H9 (cell line): Measurements from ENCODE around the gene WDR53. TPM values are rescaled to one million over a fixed set of nuclear protein-coding genes. Genes with fewer than 3 reads are reported as not detected.

Source experiments
- DNase-seq: peaks from one replicate; pipeline ENCODE4 v3.0.0-alpha.2; 2017
- H2AFZ ChIP-seq: one replicate; pipeline ENCODE4 v1.6.1; 2013; ENCODE audit warnings: mild to moderate bottlenecking, low read length, control low read depth, moderate library complexity
- H2AK5ac ChIP-seq: 2 replicates; pipeline ENCODE4 v1.6.1; 2013; ENCODE audit warnings: low read length, control low read depth, mixed read lengths; ENCODE audit not compliant: insufficient read length
- H2BK120ac ChIP-seq: one replicate; pipeline ENCODE4 v1.6.1; 2013; ENCODE audit warnings: low read depth, mild to moderate bottlenecking, low read length, control low read depth, inconsistent platforms; ENCODE audit not compliant: poor library complexity, severe bottlenecking
- H2BK12ac ChIP-seq: 2 replicates; pipeline ENCODE4 v1.6.1; 2013; ENCODE audit warnings: low read length, control low read depth, mixed read lengths, low read depth; ENCODE audit not compliant: insufficient read length
- H2BK15ac ChIP-seq: 2 replicates; pipeline ENCODE4 v1.6.1; 2013; ENCODE audit warnings: low read depth, low read length, control low read depth
- H2BK20ac ChIP-seq: one replicate; pipeline ENCODE4 v1.6.1; 2013; ENCODE audit warnings: low read depth, mild to moderate bottlenecking, low read length, control low read depth, inconsistent platforms; ENCODE audit not compliant: poor library complexity, severe bottlenecking
- H2BK5ac ChIP-seq: 2 replicates; pipeline ENCODE4 v1.6.1; 2013; ENCODE audit warnings: low read length, control low read depth, mixed read lengths; ENCODE audit not compliant: insufficient read length
- H3K14ac ChIP-seq: 2 replicates; pipeline ENCODE4 v1.6.1; 2013; ENCODE audit warnings: low read length, control low read depth; ENCODE audit not compliant: insufficient read depth
- H3K18ac ChIP-seq: 2 replicates; pipeline ENCODE4 v1.6.1; 2013; ENCODE audit warnings: low read depth, mild to moderate bottlenecking, mixed read lengths, low read length, control low read depth; ENCODE audit not compliant: insufficient read length
- H3K23ac ChIP-seq: 2 replicates; pipeline ENCODE4 v1.6.1; 2013; ENCODE audit warnings: low read length, control low read depth, mixed read lengths, low read depth; ENCODE audit not compliant: insufficient read length
- H3K23me2 ChIP-seq: 2 replicates; pipeline ENCODE4 v1.6.1; 2013; ENCODE audit warnings: low read depth, mild to moderate bottlenecking, mixed read lengths, low read length, control low read depth; ENCODE audit not compliant: insufficient read length, poor library complexity, severe bottlenecking
- H3K27ac ChIP-seq: 2 replicates; pipeline ENCODE4 v1.5.1; 2013; ENCODE audit warnings: low read length, control low read depth, mixed read lengths, low read depth; ENCODE audit not compliant: insufficient read length
- H3K27me3 ChIP-seq: 2 replicates; pipeline ENCODE4 v1.6.1; 2013; ENCODE audit warnings: low read length, control low read depth, inconsistent platforms; ENCODE audit not compliant: insufficient read depth
- H3K4ac ChIP-seq: 2 replicates; pipeline ENCODE4 v1.6.1; 2013; ENCODE audit warnings: low read depth, mild to moderate bottlenecking, control low read depth, inconsistent platforms, low read length, moderate library complexity
- H3K4me1 ChIP-seq: 2 replicates; pipeline ENCODE4 v1.6.1; 2013; ENCODE audit warnings: low read length, control low read depth, inconsistent platforms; ENCODE audit not compliant: insufficient read depth
- H3K4me2 ChIP-seq: 2 replicates; pipeline ENCODE4 v1.6.1; 2013; ENCODE audit warnings: low read length, control low read depth, mixed read lengths; ENCODE audit not compliant: insufficient read length, insufficient read depth
- H3K56ac ChIP-seq: 2 replicates; pipeline ENCODE4 v1.6.1; 2013; ENCODE audit warnings: low read depth, mild to moderate bottlenecking, mixed read lengths, low read length, control low read depth; ENCODE audit not compliant: insufficient read length
- H3K79me1 ChIP-seq: 2 replicates; pipeline ENCODE4 v1.6.1; 2013; ENCODE audit warnings: low read depth, mild to moderate bottlenecking, moderate library complexity, low read length, control low read depth, inconsistent platforms; ENCODE audit not compliant: insufficient read depth, poor library complexity, severe bottlenecking
- H3K79me2 ChIP-seq: 2 replicates; pipeline ENCODE4 v1.6.1; 2013; ENCODE audit warnings: low read length, control low read depth, inconsistent platforms; ENCODE audit not compliant: insufficient read depth
- H3K9ac ChIP-seq: 2 replicates; pipeline ENCODE4 v1.6.1; 2013; ENCODE audit warnings: low read length, control low read depth, mixed read lengths; ENCODE audit not compliant: insufficient read length; ENCODE audit errors: extremely low read depth
- H3K9me3 ChIP-seq: one replicate; pipeline ENCODE4 v1.6.1; 2013; ENCODE audit warnings: low read depth, low read length, inconsistent platforms; ENCODE audit not compliant: control insufficient read depth
- H3T11ph ChIP-seq: one replicate; pipeline ENCODE4 v1.6.1; 2013; ENCODE audit warnings: mild to moderate bottlenecking, low read length, control low read depth, inconsistent platforms
- H4K20me1 ChIP-seq: one replicate; pipeline ENCODE4 v1.6.1; 2013; ENCODE audit not compliant: control insufficient read depth, insufficient read length, insufficient read depth
- H4K5ac ChIP-seq: 2 replicates; pipeline ENCODE4 v1.6.1; 2013; ENCODE audit warnings: low read depth, mild to moderate bottlenecking, mixed read lengths, low read length, control low read depth; ENCODE audit not compliant: insufficient read length
- H4K8ac ChIP-seq: replicated peaks from 2 replicates; pipeline ENCODE4 v1.6.1; 2013; ENCODE audit warnings: low read length, control low read depth, mixed read lengths, low read depth; ENCODE audit not compliant: insufficient read length
- H4K91ac ChIP-seq: 2 replicates; pipeline ENCODE4 v1.6.1; 2013; ENCODE audit warnings: low read depth, mild to moderate bottlenecking, moderate library complexity, mixed read lengths, low read length, control low read depth; ENCODE audit not compliant: insufficient read length
- H3K27ac Mint-ChIP-seq, 3 experiments: 2 replicates in 2 of 3; 3 replicates in 1 of 3; pipeline ENCODE4 v1.8.0; 2020 to 2021; ENCODE audit warnings: mixed read lengths in 3 of 3, mild to moderate bottlenecking in 1 of 3, moderate library complexity in 1 of 3
- H3K27me3 Mint-ChIP-seq: 2 replicates; pipeline ENCODE4 v1.8.0; 2021; ENCODE audit warnings: low read depth, mild to moderate bottlenecking, moderate library complexity, mixed read lengths
- H3K36me3 Mint-ChIP-seq, 3 experiments: 2 replicates in 2 of 3; 3 replicates in 1 of 3; pipeline ENCODE4 v1.8.0; 2020 to 2021; ENCODE audit warnings: low read depth in 3 of 3, mixed read lengths in 3 of 3; ENCODE audit not compliant: insufficient read depth in 1 of 3
- H3K4me1 Mint-ChIP-seq, 2 experiments: 2 replicates each; pipeline ENCODE4 v1.8.0; 2020; ENCODE audit warnings: mixed read lengths in 2 of 2
- H3K4me3 Mint-ChIP-seq, 2 experiments: 2 replicates in 1 of 2; 3 replicates in 1 of 2; pipeline ENCODE4 v1.8.0; 2020 to 2021; ENCODE audit warnings: mild to moderate bottlenecking in 2 of 2, mixed read lengths in 2 of 2, moderate library complexity in 1 of 2
- H3K9me3 Mint-ChIP-seq, 2 experiments: 2 replicates in 1 of 2; 3 replicates in 1 of 2; pipeline ENCODE4 v1.8.0; 2020; ENCODE audit warnings: mild to moderate bottlenecking in 2 of 2, mixed read lengths in 2 of 2, moderate library complexity in 1 of 2
- WGBS: extraction: QIAGEN DNeasy Blood & Tissue Kit; methylation state at CpG from one replicate; pipeline ENCODE4 v1.1.7; 2013; ENCODE audit warnings: missing lambda C conversion rate, low lambda C conversion rate, mixed read lengths; ENCODE audit not compliant: insufficient read length; ENCODE audit errors: extremely low coverage; 5-methylcytosine and 5-hydroxymethylcytosine counted together
- total RNA-seq: library from RNA; stranded (reverse); gene quantifications from 2 replicates; pipeline ENCODE4 v1.2.1, GENCODE V29; 2021
- TF ChIP-seq, protein P1 (sequence below): fragments of 200-600 bp; sonication (generic); conservative IDR thresholded peaks from 3 replicates; pipeline ENCODE4 v1.8.0; 2021; ENCODE audit warnings: antibody characterized with exemption, mild to moderate bottlenecking

WDR53 gene
- total RNA-seq, 1 experiment from 2014 or later, result 21.2 TPM

DNA sequence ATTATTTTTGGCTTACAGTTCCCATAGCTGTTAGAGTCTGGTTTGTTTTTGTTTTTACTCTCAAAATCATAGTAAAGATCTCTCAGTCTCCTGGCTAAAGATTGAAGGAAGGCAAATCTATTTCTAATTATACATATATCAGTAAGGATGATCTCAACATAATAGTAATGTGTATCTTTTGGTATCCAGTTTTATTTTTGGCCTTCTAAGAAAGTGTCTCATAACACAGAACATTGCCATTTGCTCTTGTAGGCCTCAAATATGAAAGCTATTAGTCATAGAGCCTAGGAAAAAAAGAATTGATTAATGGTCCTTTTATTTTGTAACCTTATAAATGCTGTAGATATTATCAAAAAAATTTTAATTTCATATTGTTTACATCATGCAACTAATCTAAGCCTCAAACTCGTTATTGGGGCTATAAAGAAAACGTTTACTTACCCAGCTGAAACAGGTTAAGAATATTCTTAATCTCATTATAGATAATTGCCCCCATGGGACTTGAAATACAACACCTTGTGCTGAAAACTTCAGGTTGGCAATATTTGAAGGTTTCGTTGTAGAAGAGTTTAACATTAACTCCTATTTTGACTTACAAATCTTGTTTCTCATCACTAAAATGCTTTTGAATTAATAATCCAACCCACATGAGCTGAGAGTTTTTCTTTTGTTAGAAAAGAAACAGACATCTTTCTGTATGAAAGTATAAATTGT lies 16.8 kb upstream of the WDR53 start:
- H3K9me3 ChIP-seq, result no peaks in the 10 kb centered on the region
- H2AK5ac ChIP-seq, result no peak overlapping the region
- H3K79me1 ChIP-seq, result no peaks in the 10 kb centered on the region
- Mint-ChIP-seq H3K27me3 (no peaks in the 10 kb centered on the region), H3K4me1 (peaks cover 0 to 4% of the 10 kb centered on the region in 2 experiments; a peak in 1 of 4 replicates), H3K9me3 (no peaks in the 10 kb centered on the region), H3K4me3 (no peak overlapping the region), H3K27ac (no peak overlapping the region), H3K36me3 (peaks cover 16 to 44% (median 43%) of the 10 kb centered on the region in 3 experiments; a peak in 6 of 7 replicates)
- no peak overlapping the region for H3K23ac ChIP-seq
- no peak overlapping the region for H3K4ac ChIP-seq
- no peak overlapping the region for H2AFZ ChIP-seq
- WGBS, result no CpG with 5 or more reads among the region's 3 CpGs
- no peak overlapping the region for H3K27ac ChIP-seq
- no peak overlapping the region for H2BK20ac ChIP-seq
- no peak overlapping the region for H2BK15ac ChIP-seq
- TF ChIP-seq, protein P1, sequence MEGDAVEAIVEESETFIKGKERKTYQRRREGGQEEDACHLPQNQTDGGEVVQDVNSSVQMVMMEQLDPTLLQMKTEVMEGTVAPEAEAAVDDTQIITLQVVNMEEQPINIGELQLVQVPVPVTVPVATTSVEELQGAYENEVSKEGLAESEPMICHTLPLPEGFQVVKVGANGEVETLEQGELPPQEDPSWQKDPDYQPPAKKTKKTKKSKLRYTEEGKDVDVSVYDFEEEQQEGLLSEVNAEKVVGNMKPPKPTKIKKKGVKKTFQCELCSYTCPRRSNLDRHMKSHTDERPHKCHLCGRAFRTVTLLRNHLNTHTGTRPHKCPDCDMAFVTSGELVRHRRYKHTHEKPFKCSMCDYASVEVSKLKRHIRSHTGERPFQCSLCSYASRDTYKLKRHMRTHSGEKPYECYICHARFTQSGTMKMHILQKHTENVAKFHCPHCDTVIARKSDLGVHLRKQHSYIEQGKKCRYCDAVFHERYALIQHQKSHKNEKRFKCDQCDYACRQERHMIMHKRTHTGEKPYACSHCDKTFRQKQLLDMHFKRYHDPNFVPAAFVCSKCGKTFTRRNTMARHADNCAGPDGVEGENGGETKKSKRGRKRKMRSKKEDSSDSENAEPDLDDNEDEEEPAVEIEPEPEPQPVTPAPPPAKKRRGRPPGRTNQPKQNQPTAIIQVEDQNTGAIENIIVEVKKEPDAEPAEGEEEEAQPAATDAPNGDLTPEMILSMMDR, result no peak
- H3K27me3 ChIP-seq, result no peaks in the 10 kb centered on the region
- H2BK120ac ChIP-seq, result no peak overlapping the region
- H3K4me2 ChIP-seq, result no peak overlapping the region
- H2BK5ac ChIP-seq, result no peak overlapping the region
- DNase-seq, result no peak
- no peak overlapping the region for H4K5ac ChIP-seq
- H3K14ac ChIP-seq, result no peak overlapping the region
- H3T11ph ChIP-seq, result no peak overlapping the region
- no peak overlapping the region for H3K18ac ChIP-seq
- no peak overlapping the region for H4K8ac ChIP-seq
- H3K9ac ChIP-seq, result no peak overlapping the region
- H4K91ac ChIP-seq, result no peak overlapping the region
- H2BK12ac ChIP-seq, result no peak overlapping the region
- H3K23me2 ChIP-seq, result no peaks in the 10 kb centered on the region
- no peak overlapping the region for H3K56ac ChIP-seq
- H4K20me1 ChIP-seq, result no peaks in the 10 kb centered on the region
- no peaks in the 10 kb centered on the region for H3K79me2 ChIP-seq
- no peaks in the 10 kb centered on the region for H3K4me1 ChIP-seq
